CD4-positive, alpha-beta T cell (primary cell): Measurements from ENCODE around the gene SCG3. TPM values are rescaled to one million over a fixed set of nuclear protein-coding genes. Genes with fewer than 3 reads are reported as not detected.

Source experiments
- ATAC-seq: fragments of 200-7000 bp; cut with Tn5 transposase; one replicate; pipeline ENCODE4 v1.10.0; 2022; ENCODE audit warnings: mild to moderate bottlenecking; ENCODE audit not compliant: poor library complexity
- CTCF ChIA-PET: fragments of 350-600 bp; sonication (Branson Sonifier 250); formaldehyde crosslinking; loops from one replicate; lab custom pipeline; 2021; ENCODE audit warnings: antibody characterized with exemption, inconsistent platforms; lab: Charles Lee
- POLR2A ChIA-PET: fragments of 350-600 bp; sonication (Branson Sonifier 250); formaldehyde crosslinking; loops from one replicate; lab custom pipeline; 2021; ENCODE audit warnings: antibody characterized with exemption, inconsistent platforms; lab: Charles Lee
- DNase-seq, 14 experiments: peaks; one replicate each; pipeline ENCODE4 v3.0.0-alpha.2; 2013 to 2020; ENCODE audit warnings: mixed read lengths in 2 of 14
- H3K27ac ChIP-seq, 2 donors: one replicate each; pipeline versions ENCODE4 v1.5.1 to v1.7.0; 2013; ENCODE audit warnings: low read length in 2 of 2, low read depth in 1 of 2, mild to moderate bottlenecking in 1 of 2
- H3K27me3 ChIP-seq, 2 experiments: 1 replicate in 1 of 2; 2 replicates in 1 of 2; pipeline versions ENCODE4 v1.6.1 to v1.7.0; 2013; ENCODE audit warnings: low read length in 2 of 2, control low read depth in 1 of 2, mild to moderate bottlenecking in 1 of 2, moderate library complexity in 1 of 2; ENCODE audit not compliant: insufficient read depth in 2 of 2, control insufficient read depth in 1 of 2
- H3K36me3 ChIP-seq: one replicate; pipeline ENCODE4 v1.6.1; 2013; ENCODE audit warnings: low read length, control low read depth; ENCODE audit not compliant: insufficient read depth
- H3K4me1 ChIP-seq: one replicate; pipeline ENCODE4 v1.6.1; 2013; ENCODE audit warnings: low read length, control low read depth; ENCODE audit not compliant: insufficient read depth
- H3K4me3 ChIP-seq: one replicate; pipeline ENCODE4 v1.5.1; 2013; ENCODE audit warnings: mild to moderate bottlenecking, low read length, moderate library complexity
- H3K9me3 ChIP-seq, 2 experiments: 1 replicate in 1 of 2; 2 replicates in 1 of 2; pipeline versions ENCODE4 v1.6.1 to v1.7.0; 2013; ENCODE audit warnings: low read length in 2 of 2, mild to moderate bottlenecking in 2 of 2, control low read depth in 1 of 2, moderate library complexity in 1 of 2; ENCODE audit not compliant: control insufficient read depth in 1 of 2, insufficient read depth in 1 of 2
- H3K27ac Mint-ChIP-seq: one replicate; pipeline ENCODE4 v1.8.0; 2020; ENCODE audit warnings: mixed read lengths
- H3K27me3 Mint-ChIP-seq: one replicate; pipeline ENCODE4 v1.8.0; 2021; ENCODE audit warnings: mixed read lengths
- H3K36me3 Mint-ChIP-seq: one replicate; pipeline ENCODE4 v1.8.0; 2021; ENCODE audit warnings: low read depth, mixed read lengths
- H3K4me1 Mint-ChIP-seq: one replicate; pipeline ENCODE4 v1.8.0; 2021; ENCODE audit warnings: low read depth, mixed read lengths
- H3K4me3 Mint-ChIP-seq: one replicate; pipeline ENCODE4 v1.8.0; 2020; ENCODE audit warnings: mild to moderate bottlenecking, mixed read lengths
- H3K9me3 Mint-ChIP-seq: one replicate; pipeline ENCODE4 v1.8.0; 2020; ENCODE audit warnings: mixed read lengths
- intact Hi-C, 2 experiments: fragments of 100-400 bp; cut with DNase I in 1 of 2; cut with micrococcal nuclease in 1 of 2; formaldehyde crosslinking; loops; one replicate each; pipeline versions ENCODE4 v1.15.1 to v1.9.0; 2023 to 2025; cut with DNase I, micrococcal nuclease
- total RNA-seq, 174 experiments: library from RNA in 2 of 174; stranded (reverse) in 2 of 174; gene quantifications; one replicate each; pipeline ENCODE4 v1.2.3 and lab custom pipeline; 2021 to 2026
- TF ChIP-seq, protein P1 (sequence below): fragments of 200-600 bp; IDR thresholded peaks from one replicate; pipeline ENCODE4 v1.8.0; 2022; ENCODE audit warnings: antibody characterized with exemption, mild to moderate bottlenecking

Gene SCG3
- total RNA-seq, 2 experiments from 2014 or later, result not detected

DNA sequence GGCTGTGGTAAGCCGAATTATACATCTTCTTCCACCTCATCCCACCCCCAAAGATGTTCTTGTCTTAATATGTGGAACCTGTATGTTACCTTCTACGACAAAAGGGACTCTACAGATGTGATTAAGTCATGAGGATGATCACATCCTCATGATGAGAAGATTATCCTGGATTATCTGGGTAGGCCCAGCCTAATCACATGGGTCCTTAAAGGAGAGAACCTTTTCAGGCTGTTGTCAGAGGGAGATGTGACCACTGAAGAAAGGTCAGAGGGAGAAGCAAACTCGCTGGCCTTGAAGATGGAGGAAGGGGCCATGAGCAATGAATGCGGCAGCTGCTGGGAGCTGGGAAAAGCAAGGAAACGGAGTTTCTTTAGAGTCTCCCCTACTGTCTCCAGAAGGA, 12.9 kb upstream of the SCG3 start:
- Histone ChIP-seq H3K4me3 (no peak overlapping the region), H3K4me1 (no peaks in the 10 kb centered on the region), H3K27me3 (peaks cover 4 to 9% of the 10 kb centered on the region in 2 experiments), H3K27ac (no peak overlapping the region), H3K9me3 (no peaks in the 10 kb centered on the region), H3K36me3 (no peaks in the 10 kb centered on the region)
- Mint-ChIP-seq H3K36me3 (no peaks in the 10 kb centered on the region), H3K9me3 (no peaks in the 10 kb centered on the region), H3K27ac (no peak overlapping the region), H3K4me3 (no peak overlapping the region), H3K4me1 (no peaks in the 10 kb centered on the region), H3K27me3 (peaks cover 10% of the 10 kb centered on the region)
- TF ChIP-seq, protein P1, sequence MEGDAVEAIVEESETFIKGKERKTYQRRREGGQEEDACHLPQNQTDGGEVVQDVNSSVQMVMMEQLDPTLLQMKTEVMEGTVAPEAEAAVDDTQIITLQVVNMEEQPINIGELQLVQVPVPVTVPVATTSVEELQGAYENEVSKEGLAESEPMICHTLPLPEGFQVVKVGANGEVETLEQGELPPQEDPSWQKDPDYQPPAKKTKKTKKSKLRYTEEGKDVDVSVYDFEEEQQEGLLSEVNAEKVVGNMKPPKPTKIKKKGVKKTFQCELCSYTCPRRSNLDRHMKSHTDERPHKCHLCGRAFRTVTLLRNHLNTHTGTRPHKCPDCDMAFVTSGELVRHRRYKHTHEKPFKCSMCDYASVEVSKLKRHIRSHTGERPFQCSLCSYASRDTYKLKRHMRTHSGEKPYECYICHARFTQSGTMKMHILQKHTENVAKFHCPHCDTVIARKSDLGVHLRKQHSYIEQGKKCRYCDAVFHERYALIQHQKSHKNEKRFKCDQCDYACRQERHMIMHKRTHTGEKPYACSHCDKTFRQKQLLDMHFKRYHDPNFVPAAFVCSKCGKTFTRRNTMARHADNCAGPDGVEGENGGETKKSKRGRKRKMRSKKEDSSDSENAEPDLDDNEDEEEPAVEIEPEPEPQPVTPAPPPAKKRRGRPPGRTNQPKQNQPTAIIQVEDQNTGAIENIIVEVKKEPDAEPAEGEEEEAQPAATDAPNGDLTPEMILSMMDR, result no peak
- ChIA-PET CTCF (no interaction called here), POLR2A (no interaction called here)
- no peak for DNase-seq
- no peak for ATAC-seq
- intact Hi-C loops, result no loop called here

DNA sequence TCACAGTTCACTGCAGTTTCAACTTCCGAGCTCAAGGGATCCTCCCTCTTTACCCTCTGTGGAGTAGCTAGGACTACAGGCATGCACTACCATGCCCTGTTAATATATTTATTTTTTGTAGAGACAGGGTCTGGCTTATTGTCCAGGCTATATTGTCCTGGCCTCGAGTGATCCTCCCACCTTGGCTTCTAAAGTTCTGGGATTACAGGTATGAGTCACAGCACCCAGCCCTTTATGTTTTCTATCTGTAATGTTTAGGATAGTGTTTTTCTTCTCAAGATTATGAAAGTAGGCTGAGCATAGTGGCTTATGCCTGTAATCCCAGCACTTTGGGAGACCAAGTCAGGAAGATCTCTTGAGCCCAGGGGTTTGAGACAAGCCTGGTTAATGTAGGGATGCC, 11.9 kb upstream of the SCG3 start:
- peaks cover 4 to 9% of the 10 kb centered on the region in 2 experiments for H3K27me3 ChIP-seq
- ATAC-seq (no peak), DNase-seq (no peak)
- no peaks in the 10 kb centered on the region for H3K9me3 Mint-ChIP-seq
- H3K27ac Mint-ChIP-seq, result no peak overlapping the region
- no peaks in the 10 kb centered on the region for H3K4me1 Mint-ChIP-seq
- no peaks in the 10 kb centered on the region for H3K36me3 ChIP-seq
- no peak overlapping the region for H3K27ac ChIP-seq
- no peak overlapping the region for H3K4me3 ChIP-seq
- CTCF ChIA-PET, result no interaction called here
- POLR2A ChIA-PET, result no interaction called here
- no peaks in the 10 kb centered on the region for H3K9me3 ChIP-seq
- H3K4me1 ChIP-seq, result no peaks in the 10 kb centered on the region
- TF ChIP-seq, protein P1, result no peak
- no peaks in the 10 kb centered on the region for H3K36me3 Mint-ChIP-seq
- intact Hi-C loops, result no loop called here
- peaks cover 10% of the 10 kb centered on the region for H3K27me3 Mint-ChIP-seq
- H3K4me3 Mint-ChIP-seq, result no peak overlapping the region

DNA sequence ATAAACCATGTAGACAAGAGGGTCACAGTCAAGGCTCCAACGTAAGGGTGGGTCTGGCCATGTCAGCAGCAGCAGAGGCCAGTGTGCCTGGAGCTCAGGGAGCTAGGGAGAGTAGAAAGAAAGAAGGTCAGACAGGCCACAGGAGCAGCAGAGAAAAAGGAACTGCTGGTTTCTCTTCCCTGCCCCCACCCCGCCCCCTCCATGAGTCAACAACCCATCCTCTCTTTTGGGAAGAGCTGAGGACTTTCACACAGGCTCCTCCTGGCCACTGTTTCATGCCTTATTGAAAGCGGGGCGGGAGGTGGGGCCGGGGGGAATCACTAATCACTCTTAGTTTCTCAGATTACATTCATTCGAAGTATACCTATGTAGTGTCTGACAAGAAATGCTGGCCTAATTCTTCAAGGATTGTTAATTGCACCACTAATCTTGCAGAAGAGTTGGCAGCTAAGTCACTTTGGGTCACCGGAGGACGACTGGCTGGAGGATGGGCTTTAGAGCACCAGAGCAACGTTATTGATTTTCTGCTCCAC, 9.1 kb upstream of the SCG3 start:
- Histone ChIP-seq H3K4me3 (no peak overlapping the region), H3K27ac (no peak overlapping the region), H3K36me3 (no peaks in the 10 kb centered on the region), H3K9me3 (no peaks in the 10 kb centered on the region), H3K4me1 (no peaks in the 10 kb centered on the region), H3K27me3 (peaks cover 4 to 11% of the 10 kb centered on the region in 2 experiments)
- ATAC-seq (no peak), DNase-seq (peak in 2 of 14 experiments; percentile 26 to 34)
- Mint-ChIP-seq H3K27me3 (peaks cover 19% of the 10 kb centered on the region), H3K4me3 (no peak overlapping the region), H3K9me3 (no peaks in the 10 kb centered on the region), H3K4me1 (no peaks in the 10 kb centered on the region), H3K27ac (no peak overlapping the region), H3K36me3 (no peaks in the 10 kb centered on the region)
- ChIA-PET POLR2A (no interaction called here), CTCF (no interaction called here)
- TF ChIP-seq, protein P1, result no peak
- intact Hi-C loops, result no loop called here
